ENCODE measurements around the gene APC2.

Gene APC2

GRCh38 chr19:1416014-1416841 is 33.7 kb upstream of the APC2 start:
- Histone ChIP-seq H4K20me1 (ENCODE audit: control insufficient read depth, insufficient read depth, low read depth, low read length) (peaks cover 44% of the 10 kb centered on the region), H3K4me3 (ENCODE audit: low read length) (no peak overlapping the region), H3K79me2 (ENCODE audit: control insufficient read depth, low read length) (peaks cover 96% of the 10 kb centered on the region), H3K27me3 (ENCODE audit: control insufficient read depth, low read length) (no peaks in the 10 kb centered on the region), H3K9me3 (ENCODE audit: control insufficient read depth, insufficient read depth, low read length) (no peaks in the 10 kb centered on the region), H3K27ac (ENCODE audit: low read depth, low read length) (no peak overlapping the region), H3K4me1 (ENCODE audit: control insufficient read depth, low read length) (no peaks in the 10 kb centered on the region), H3K9me2 (replicated peaks; ENCODE audit: control insufficient read depth, low read length) (no peaks in the 10 kb centered on the region), H3K36me3 (ENCODE audit: control insufficient read depth, low read length) (peaks cover 94% of the 10 kb centered on the region), H3F3A (ENCODE audit: control insufficient read depth, insufficient read depth) (no peaks in the 10 kb centered on the region), H3K4me2 (ENCODE audit: low read length) (no peak overlapping the region)
- TF ChIP-seq, protein P1, sequence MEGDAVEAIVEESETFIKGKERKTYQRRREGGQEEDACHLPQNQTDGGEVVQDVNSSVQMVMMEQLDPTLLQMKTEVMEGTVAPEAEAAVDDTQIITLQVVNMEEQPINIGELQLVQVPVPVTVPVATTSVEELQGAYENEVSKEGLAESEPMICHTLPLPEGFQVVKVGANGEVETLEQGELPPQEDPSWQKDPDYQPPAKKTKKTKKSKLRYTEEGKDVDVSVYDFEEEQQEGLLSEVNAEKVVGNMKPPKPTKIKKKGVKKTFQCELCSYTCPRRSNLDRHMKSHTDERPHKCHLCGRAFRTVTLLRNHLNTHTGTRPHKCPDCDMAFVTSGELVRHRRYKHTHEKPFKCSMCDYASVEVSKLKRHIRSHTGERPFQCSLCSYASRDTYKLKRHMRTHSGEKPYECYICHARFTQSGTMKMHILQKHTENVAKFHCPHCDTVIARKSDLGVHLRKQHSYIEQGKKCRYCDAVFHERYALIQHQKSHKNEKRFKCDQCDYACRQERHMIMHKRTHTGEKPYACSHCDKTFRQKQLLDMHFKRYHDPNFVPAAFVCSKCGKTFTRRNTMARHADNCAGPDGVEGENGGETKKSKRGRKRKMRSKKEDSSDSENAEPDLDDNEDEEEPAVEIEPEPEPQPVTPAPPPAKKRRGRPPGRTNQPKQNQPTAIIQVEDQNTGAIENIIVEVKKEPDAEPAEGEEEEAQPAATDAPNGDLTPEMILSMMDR (IDR thresholded peaks at IDR 0.05; ENCODE audit: low read depth, low read length, poor library complexity, severe bottlenecking) = no peak
- TF ChIP-seq EZH2phosphoT487 (IDR thresholded peaks at IDR 0.05; ENCODE audit: borderline replicate concordance, low read length) = no peak

DNA sequence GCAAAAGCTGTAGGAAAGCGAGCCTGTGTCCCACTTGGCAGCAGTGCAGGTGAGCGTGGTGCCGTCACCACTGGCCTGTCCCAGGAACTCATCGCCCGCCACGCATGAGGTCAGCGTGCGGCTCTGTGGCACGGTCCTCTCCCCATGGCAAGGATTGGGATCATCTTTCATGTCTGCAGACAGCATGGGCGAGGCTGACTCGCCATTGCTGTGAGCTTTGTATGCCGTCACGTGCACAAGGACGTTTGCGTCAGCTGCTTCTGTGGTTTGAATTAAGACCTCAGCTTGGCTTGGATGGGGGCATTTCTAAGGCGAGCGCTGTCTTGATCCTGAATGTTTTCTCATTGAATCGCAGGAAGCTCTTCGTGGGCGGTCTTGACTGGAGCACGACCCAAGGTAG is 32.8 kb upstream of the APC2 start:
- H3K27me3 ChIP-seq (ENCODE audit: control insufficient read depth, low read length) = no peaks in the 10 kb centered on the region
- H3K79me2 ChIP-seq (ENCODE audit: control insufficient read depth, low read length) = peaks cover 96% of the 10 kb centered on the region
- no peaks in the 10 kb centered on the region for H3K9me2 ChIP-seq (replicated peaks; ENCODE audit: control insufficient read depth, low read length)
- H3K27ac ChIP-seq (ENCODE audit: low read depth, low read length) = no peak overlapping the region
- peaks cover 94% of the 10 kb centered on the region for H3K36me3 ChIP-seq (ENCODE audit: control insufficient read depth, low read length)
- H3K4me1 ChIP-seq (ENCODE audit: control insufficient read depth, low read length) = no peaks in the 10 kb centered on the region
- peaks cover 35% of the 10 kb centered on the region for H4K20me1 ChIP-seq (ENCODE audit: control insufficient read depth, insufficient read depth, low read depth, low read length)
- no peaks in the 10 kb centered on the region for H3K9me3 ChIP-seq (ENCODE audit: control insufficient read depth, insufficient read depth, low read length)
- H3F3A ChIP-seq (ENCODE audit: control insufficient read depth, insufficient read depth) = no peaks in the 10 kb centered on the region
- TF ChIP-seq, protein P1 (IDR thresholded peaks at IDR 0.05; ENCODE audit: low read depth, low read length, poor library complexity, severe bottlenecking) = no peak
- no peak for TF ChIP-seq EZH2phosphoT487 (IDR thresholded peaks at IDR 0.05; ENCODE audit: borderline replicate concordance, low read length)
- H3K4me2 ChIP-seq (ENCODE audit: low read length) = no peak overlapping the region
- H3K4me3 ChIP-seq (ENCODE audit: low read length) = no peak overlapping the region

GRCh38 chr19:1417681-1418495 is 32.0 kb upstream of the APC2 start:
- Histone ChIP-seq H3K36me3 (ENCODE audit: control insufficient read depth, low read length) (peaks cover 94% of the 10 kb centered on the region), H3K27ac (ENCODE audit: low read depth, low read length) (no peak overlapping the region), H3K4me2 (ENCODE audit: low read length) (no peak overlapping the region), H3K9me3 (ENCODE audit: control insufficient read depth, insufficient read depth, low read length) (no peaks in the 10 kb centered on the region), H4K20me1 (ENCODE audit: control insufficient read depth, insufficient read depth, low read depth, low read length) (peaks cover 28% of the 10 kb centered on the region), H3K79me2 (ENCODE audit: control insufficient read depth, low read length) (peaks cover 96% of the 10 kb centered on the region), H3K4me3 (ENCODE audit: low read length) (no peak overlapping the region), H3K4me1 (ENCODE audit: control insufficient read depth, low read length) (no peaks in the 10 kb centered on the region), H3F3A (ENCODE audit: control insufficient read depth, insufficient read depth) (no peaks in the 10 kb centered on the region), H3K9me2 (replicated peaks; ENCODE audit: control insufficient read depth, low read length) (no peaks in the 10 kb centered on the region), H3K27me3 (ENCODE audit: control insufficient read depth, low read length) (no peaks in the 10 kb centered on the region)
- TF ChIP-seq, protein P1 (IDR thresholded peaks at IDR 0.05; ENCODE audit: low read depth, low read length, poor library complexity, severe bottlenecking) = no peak
- TF ChIP-seq EZH2phosphoT487 (IDR thresholded peaks at IDR 0.05; ENCODE audit: borderline replicate concordance, low read length) = no peak

All from DOHH2 (cell line).